GM18517 (cell line): ENCODE measurements around the gene CDH20.

Source experiments
- ATAC-seq: cut with Tn5 transposase; IDR thresholded peaks from one replicate; pipeline ENCODE4 v1.9.1; 2021; ENCODE audit warnings: mild to moderate bottlenecking, moderate library complexity; ENCODE audit not compliant: unreplicated experiment

The CDH20 gene

GRCh38 chr18:61420218-61420885 is 87.1 kb downstream of the CDH20 start:
- ATAC-seq = no peak

DNA sequence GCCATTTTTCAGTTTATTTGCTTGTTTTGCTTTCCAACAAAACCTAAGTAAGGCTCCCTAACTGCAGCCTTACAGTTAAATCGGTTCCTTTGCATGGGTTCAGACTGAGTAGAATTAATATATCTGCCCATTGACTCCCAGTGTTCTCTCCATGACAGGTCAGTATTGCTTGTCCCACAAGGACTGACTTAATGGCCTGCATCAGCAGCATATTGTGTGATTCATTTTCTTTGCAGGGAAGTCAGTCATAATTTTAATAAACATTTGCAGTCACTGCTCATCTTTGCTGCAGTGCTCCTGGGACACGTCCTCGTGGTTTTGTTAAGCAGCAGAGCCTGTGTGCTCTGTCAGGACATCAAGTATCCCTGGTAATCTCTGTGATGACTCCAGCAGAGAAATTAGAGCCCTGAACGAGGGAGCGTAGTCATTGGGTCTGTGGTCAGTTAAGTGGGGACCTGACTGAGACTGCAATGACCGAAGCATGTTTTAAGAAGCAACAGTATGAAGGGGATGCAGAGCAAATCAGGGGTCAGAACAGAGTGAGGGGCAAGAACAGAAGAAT is 93.3 kb downstream of the CDH20 start:
- ATAC-seq = no peak

- no peak for ATAC-seq
These were observed 95.0 kb downstream of the CDH20 start for GRCh38 chr18:61428266-61428665.

GRCh38 chr18:61432590-61432989 is 99.4 kb downstream of the CDH20 start:
- ATAC-seq = no peak

GRCh38 chr18:61435064-61435652 is 101.9 kb downstream of the CDH20 start:
- peak; percentile 87 for ATAC-seq

DNA sequence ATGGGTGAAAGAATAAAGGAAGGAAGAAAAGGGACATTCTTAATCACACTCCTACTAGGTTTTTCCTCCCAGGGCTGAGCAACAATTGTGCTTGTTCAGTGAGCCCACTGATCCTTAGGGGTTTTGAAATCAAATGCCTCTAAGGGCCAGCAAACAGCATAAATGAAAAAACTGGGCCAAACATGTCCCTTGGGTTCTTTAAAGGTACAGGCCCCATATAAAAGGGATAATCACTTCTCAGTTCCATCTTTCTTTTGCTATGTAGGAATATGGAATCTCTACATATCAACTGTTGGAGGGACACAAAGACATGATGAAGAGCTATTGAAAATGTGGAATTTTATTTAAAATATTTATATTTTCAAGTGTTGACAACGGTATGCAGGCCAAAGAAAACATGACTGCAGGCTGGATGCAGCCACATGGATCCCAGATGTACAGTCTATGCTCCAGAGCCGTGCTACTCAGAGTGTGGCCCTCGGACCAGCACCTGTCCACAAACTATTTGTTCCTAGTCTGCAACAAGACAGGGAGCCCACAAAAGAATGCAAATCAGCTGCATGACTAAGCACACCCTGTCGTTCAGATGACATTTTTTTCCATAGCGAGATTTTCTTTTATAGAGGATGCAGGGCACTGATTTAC is 110.0 kb downstream of the CDH20 start:
- no peak for ATAC-seq

DNA sequence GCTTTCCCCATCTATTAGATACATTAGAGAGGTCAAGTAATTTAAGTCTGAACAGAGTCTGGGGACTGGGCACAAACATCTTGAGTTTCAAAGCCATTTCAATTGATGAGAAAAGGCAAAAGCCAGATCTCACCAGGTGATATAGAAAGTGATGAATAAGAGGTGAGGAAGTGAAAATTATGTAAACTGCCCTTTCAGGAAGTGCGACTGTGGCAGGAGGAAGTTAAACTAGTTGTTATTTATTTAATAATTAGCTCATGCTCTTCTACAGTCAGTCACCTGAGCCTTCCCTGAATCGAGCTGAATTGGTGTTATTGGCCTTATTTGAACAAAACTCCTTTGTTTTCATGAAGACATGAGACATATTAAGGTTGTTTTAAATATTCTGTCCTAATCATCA is 115.1 kb downstream of the CDH20 start:
- peak; percentile 97 for ATAC-seq

DNA sequence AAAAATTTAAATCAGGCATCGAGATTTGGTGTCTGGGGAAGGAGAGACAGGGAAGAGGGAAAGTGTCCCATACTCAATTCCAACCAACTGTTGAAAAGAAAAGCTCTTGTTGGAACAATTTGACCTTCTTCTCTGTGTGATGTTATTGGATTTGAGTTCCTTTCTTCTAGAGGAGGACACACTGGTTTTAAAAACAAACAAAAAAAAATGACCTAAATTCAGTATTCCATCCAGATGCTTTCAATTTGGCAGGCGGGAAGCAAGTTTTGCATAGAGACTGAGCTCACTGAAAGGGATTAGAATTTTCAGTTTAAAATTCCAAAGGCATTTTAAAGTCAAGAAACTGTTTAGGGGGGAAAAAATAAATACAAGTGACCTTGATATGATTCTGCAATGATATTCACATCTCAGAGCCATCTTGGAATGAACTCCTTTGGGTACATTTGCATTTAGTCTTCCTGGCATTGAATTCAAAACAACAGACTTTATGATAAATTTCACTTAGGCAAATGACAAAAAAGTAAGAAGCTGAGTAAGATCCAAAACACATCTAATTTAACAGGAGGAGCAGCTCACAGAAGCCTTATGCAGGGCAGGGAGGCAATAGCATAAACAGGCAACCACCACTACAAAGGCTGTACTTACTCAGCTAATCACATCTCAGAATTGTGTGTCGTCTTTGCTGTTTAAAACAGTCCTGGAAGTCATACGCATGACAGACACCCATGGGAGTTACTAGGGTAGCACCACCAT is 126.8 kb downstream of the CDH20 start:
- no peak for ATAC-seq

DNA sequence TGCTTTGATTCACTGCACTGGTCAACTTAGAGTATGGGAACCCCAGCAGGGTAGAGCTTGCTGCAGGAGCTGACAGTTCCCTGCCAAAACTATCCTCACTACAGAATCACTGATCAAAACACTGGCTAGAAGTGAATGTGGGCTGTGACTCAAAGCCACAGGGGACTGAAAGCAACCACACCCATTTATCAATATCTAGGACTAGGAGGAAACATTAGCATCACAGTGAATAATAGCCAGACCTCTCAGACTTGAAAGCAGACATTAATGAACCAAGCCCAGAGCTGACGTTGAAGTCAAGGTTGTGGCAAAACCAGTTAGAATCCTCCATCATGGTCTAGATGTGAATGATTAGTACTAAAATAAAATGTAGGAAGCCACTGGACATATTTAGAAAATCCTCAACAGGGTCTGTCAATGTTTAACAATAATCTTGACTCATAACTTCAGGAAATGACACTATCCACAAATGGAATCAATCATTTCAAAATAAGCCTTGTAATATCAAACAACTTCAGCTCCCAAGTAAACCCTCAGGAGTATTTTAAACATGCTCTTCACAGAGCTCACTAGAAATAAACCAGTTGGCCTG is 131.4 kb downstream of the CDH20 start:
- no peak for ATAC-seq

DNA sequence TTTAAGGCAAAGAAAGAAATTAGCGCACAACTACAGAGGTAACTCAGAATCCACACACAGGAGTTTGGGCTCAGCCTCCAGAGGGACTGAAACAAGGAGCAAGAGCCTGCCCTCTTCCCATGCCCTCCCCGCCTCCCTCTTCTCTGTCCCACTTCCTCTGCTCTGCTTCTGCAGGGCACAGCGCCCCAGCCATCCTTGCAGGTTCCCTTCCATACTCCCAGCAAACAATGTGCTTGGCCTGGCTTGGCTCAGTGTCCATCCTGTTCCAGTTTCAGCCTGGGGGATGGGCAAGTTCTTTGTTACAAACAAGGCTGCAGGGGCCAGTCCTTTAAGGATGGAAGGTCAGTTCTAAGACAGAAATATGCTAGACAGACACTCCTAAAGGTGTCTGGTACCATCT is 133.5 kb downstream of the CDH20 start:
- ATAC-seq = no peak

DNA sequence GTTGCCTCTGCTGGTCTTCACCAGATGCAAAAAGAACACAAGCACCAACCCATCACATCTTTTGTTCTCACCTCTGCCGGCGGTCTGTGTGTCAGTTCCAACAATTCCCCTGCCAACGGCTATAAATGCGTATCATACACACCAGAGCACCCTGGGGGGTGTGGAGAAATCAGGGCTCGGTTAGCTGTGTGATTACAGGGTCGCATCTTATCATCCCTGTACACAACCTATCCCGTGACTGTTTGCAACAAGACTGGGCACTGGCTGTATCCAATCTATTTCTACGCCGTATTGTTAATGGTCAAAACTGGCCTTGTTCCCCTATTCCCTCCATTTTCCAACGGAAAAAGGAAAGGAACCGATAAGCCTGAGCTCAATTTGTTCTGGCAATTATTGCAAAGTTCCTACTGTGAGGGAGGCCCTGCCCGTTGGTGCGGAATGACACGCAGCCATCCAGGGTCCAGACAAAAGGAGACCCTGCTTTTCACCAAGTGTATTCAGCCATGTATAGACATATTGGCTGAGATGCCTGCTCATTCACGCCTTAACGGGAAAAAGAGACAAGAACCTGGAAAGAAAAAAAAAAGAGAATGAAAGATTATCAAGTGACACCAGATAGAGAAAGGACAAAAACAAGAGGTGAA is 136.9 kb downstream of the CDH20 start:
- no peak for ATAC-seq

DNA sequence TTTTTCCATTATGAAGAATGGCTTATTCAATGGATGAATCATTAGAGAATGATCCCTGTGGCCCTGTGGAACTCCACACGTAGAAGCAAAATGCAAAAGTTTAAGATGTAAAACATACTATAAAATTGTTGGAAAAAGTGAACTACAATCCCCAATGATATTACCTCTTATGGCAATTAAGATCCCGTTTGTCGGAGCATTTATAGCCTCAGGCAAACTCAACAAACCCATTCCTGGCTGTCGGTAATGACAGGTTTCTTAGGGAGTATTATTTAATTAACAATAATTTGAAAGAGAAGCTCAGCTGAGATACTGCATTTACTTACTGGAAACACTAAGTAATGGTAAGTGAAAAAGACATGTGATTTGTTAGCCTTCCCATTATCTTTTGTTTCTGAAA is 138.3 kb downstream of the CDH20 start:
- ATAC-seq = no peak

DNA sequence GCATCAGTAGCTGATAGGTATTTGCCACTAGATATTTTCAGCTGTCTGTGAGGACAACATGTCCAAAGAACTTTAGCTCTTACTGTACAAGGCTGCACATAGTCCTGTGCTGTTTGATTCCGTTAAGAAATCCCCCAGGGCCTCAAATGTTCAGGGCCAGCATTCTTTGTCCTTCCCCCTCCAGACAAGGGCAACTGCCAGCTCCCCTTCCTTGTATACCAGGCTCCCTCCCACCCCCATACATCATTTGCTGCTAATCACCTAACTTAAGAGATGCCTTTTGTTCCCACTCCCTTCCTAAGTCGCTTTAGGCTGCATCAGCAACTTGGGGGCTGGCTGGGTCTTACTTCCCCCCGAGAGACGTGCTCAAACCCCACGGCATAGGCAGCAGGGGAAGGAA is 138.7 kb downstream of the CDH20 start:
- no peak for ATAC-seq

GRCh38 chr18:61474341-61474740 is 141.1 kb downstream of the CDH20 start:
- ATAC-seq = no peak

GRCh38 chr18:61474918-61475317 is 141.7 kb downstream of the CDH20 start:
- ATAC-seq = no peak

DNA sequence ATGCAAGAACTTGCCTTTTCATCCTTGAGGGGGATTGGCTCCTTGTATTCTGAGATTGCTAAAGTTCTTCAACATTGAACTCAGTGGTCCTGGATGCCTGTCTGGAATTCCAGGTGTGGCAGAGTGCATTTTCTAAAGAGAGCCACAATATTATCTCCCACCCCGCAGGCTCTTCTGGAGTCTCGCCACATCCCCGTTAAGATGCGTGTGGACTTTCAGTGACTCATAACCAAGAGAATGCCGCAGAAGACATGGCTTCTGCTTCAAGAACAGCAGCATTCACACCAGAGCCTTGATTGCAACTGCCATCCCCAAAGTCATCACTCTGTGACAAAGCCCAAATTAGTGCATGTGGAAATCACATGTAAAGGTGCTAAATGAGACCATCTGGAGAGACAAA is 142.7 kb downstream of the CDH20 start:
- no peak for ATAC-seq

GRCh38 chr18:61489334-61489733 is 156.1 kb downstream of the CDH20 start:
- ATAC-seq = no peak

GRCh38 chr18:61496374-61496773 is 163.1 kb downstream of the CDH20 start:
- ATAC-seq = no peak

- ATAC-seq = no peak
These were observed 164.2 kb downstream of the CDH20 start for GRCh38 chr18:61497422-61497821.

- peak; percentile 70 for ATAC-seq
These were observed 169.2 kb downstream of the CDH20 start for GRCh38 chr18:61502472-61502871.

DNA sequence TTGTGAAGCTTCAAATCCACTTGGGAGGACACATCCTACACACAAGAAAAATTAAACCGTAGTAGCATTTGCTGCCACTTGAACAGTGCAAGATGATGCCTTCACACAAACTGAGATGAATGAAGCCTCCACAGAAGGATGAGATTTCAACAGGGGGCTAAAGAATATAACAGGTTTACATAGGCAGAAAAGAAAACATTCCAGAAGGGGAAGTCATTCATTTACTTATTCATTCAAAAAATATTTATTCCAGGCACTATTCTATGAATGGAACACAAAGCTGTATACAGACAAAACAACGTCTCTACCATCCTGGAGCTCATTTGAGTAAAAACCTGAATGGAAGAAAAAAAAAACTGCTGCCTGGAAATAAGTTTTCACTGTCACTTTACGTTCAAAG is 170.5 kb downstream of the CDH20 start:
- no peak for ATAC-seq
